ENCODE results near the gene RPGRIP1. TPM values are rescaled to one million over a fixed set of nuclear protein-coding genes. Genes with fewer than 3 reads are reported as not detected.

RPGRIP1 gene
- total and polyA plus RNA-seq, 9 of the 15 experiments (the other 6 are each of a cell fraction or from before 2014, with no cell fraction given): 0.47 to 0.95 (median 0.65) TPM; not detected in 1

- BruUV-seq (replicated peaks): no TSS peak
- TF ChIP-seq ETV1 (tag; conservative IDR thresholded peaks at IDR 0.05; ENCODE audit: low read depth) (no peak), U2AF1 (optimal IDR thresholded peaks at IDR 0.05; ENCODE audit: low read depth, low read length) (no peak), ZNF75A (CRISPR knock-in tag; IDR thresholded peaks at IDR 0.05) (no peak), ZNF239 (CRISPR knock-in tag; IDR thresholded peaks at IDR 0.05) (no peak)
- no peaks in the 10 kb centered on the region for H3K79me2 ChIP-seq (ENCODE audit: control insufficient read depth, insufficient read depth, low read length)
- no peaks in the 10 kb centered on the region for H3K9me1 ChIP-seq (ENCODE audit: control insufficient read depth, insufficient read depth, low read length)
- POLR2A ChIA-PET: interaction anchor here (0.6 kb wide), 1 partner anchor 1914 kb away, joined by 6 read pairs; no protein-coding TSS in a partner anchor
- CTCF ChIA-PET (ENCODE audit: low intra/inter-chr PET ratio): no interaction called here
- 66% methylated on average over 12 of the region's 12 CpGs for WGBS (ENCODE audit: insufficient coverage, low coverage, missing lambda C conversion rate)
- no peak overlapping the region for H3K4me3 ChIP-seq
- no peak for ATAC-seq
- no peak overlapping the region; a peak in 1 of 4 replicates for H3K9ac ChIP-seq (ENCODE audit: insufficient read depth in 1 of 2, low read depth in 2 of 2, low read length in 2 of 2)
- intact Hi-C loops (cut with micrococcal nuclease) (no loop called here), in situ Hi-C loops (cut with MboI) (no loop called here)
- no peaks in the 10 kb centered on the region for H3K9me3 ChIP-seq (replicated peaks; ENCODE audit: control insufficient read depth, insufficient read depth, low read depth, low read length)
- H3K4me2 ChIP-seq (ENCODE audit: insufficient read depth, low read length): no peak overlapping the region
- no peak overlapping the region for H3K27ac ChIP-seq (ENCODE audit: extremely low read depth, low read depth, low read length)
- H3K36me3 ChIP-seq (ENCODE audit: control insufficient read depth, insufficient read depth, low read length): no peaks in the 10 kb centered on the region
- DNase-seq (ENCODE audit: extremely low read depth in 1 of 4, low spot score in 3 of 4): no peak
- no peaks in the 10 kb centered on the region for H4K20me1 ChIP-seq (replicated peaks; ENCODE audit: control insufficient read depth, insufficient read depth, low read length)
- peaks cover 0 to 7% of the 10 kb centered on the region in 2 experiments; a peak in 3 of 5 replicates for H3K4me1 ChIP-seq (replicated peaks in 1 of 2; ENCODE audit: control insufficient read depth in 2 of 2, insufficient read depth in 2 of 2, low read length in 2 of 2)
- no peak for FAIRE-seq
- H2AFZ ChIP-seq (ENCODE audit: low read depth, low read length): no peak overlapping the region
- no peaks in the 10 kb centered on the region for H3K27me3 ChIP-seq (ENCODE audit: control insufficient read depth in 2 of 2, insufficient read depth in 2 of 2, low read length in 2 of 2)
Measured at GRCh38 chr14:21313512-21313911, 33.6 kb downstream of the RPGRIP1 start.

- no peaks in the 10 kb centered on the region for H3K36me3 ChIP-seq (ENCODE audit: control insufficient read depth, insufficient read depth, low read length)
- H3K27me3 ChIP-seq (ENCODE audit: control insufficient read depth in 2 of 2, insufficient read depth in 2 of 2, low read length in 2 of 2): no peaks in the 10 kb centered on the region
- no peaks in the 10 kb centered on the region for H3K9me1 ChIP-seq (ENCODE audit: control insufficient read depth, insufficient read depth, low read length)
- H2AFZ ChIP-seq (ENCODE audit: low read depth, low read length): peak overlapping the region; percentile 63; the same call in 1 of the 2 replicates
- intact Hi-C loops (cut with micrococcal nuclease): no loop called here
- WGBS (ENCODE audit: insufficient coverage, low coverage, missing lambda C conversion rate): 7% methylated on average over 3 of the region's 3 CpGs
- in situ Hi-C loops (cut with MboI): no loop called here
- BruUV-seq (replicated peaks): no TSS peak
- DNase-seq (ENCODE audit: extremely low read depth in 1 of 4, low spot score in 3 of 4) (peak in 1 of 4 experiments; percentile 26), FAIRE-seq (no peak), ATAC-seq (peak; percentile 53)
- H3K4me2 ChIP-seq (ENCODE audit: insufficient read depth, low read length): no peak overlapping the region
- H3K27ac ChIP-seq (ENCODE audit: extremely low read depth, low read depth, low read length): no peak overlapping the region
- H3K4me1 ChIP-seq (replicated peaks in 1 of 2; ENCODE audit: control insufficient read depth in 2 of 2, insufficient read depth in 2 of 2, low read length in 2 of 2): peaks cover 0 to 13% of the 10 kb centered on the region in 2 experiments; a peak in 3 of 5 replicates
- CTCF ChIA-PET (ENCODE audit: low intra/inter-chr PET ratio): no interaction called here
- H4K20me1 ChIP-seq (replicated peaks; ENCODE audit: control insufficient read depth, insufficient read depth, low read length): no peaks in the 10 kb centered on the region
- no peaks in the 10 kb centered on the region for H3K9me3 ChIP-seq (replicated peaks; ENCODE audit: control insufficient read depth, insufficient read depth, low read depth, low read length)
- H3K79me2 ChIP-seq (ENCODE audit: control insufficient read depth, insufficient read depth, low read length): no peaks in the 10 kb centered on the region
- no peak overlapping the region for H3K9ac ChIP-seq (ENCODE audit: insufficient read depth in 1 of 2, low read depth in 2 of 2, low read length in 2 of 2)
- POLR2A ChIA-PET: interaction anchor here (0.6 to 1.3 kb wide), 3 partner anchors 8 to 50 kb away, joined by 3 to 5 read pairs (median 4); no protein-coding TSS in a partner anchor
- H3K4me3 ChIP-seq: no peak overlapping the region
- TF ChIP-seq, protein P1, sequence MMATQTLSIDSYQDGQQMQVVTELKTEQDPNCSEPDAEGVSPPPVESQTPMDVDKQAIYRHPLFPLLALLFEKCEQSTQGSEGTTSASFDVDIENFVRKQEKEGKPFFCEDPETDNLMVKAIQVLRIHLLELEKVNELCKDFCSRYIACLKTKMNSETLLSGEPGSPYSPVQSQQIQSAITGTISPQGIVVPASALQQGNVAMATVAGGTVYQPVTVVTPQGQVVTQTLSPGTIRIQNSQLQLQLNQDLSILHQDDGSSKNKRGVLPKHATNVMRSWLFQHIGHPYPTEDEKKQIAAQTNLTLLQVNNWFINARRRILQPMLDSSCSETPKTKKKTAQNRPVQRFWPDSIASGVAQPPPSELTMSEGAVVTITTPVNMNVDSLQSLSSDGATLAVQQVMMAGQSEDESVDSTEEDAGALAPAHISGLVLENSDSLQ (IDR thresholded peaks at IDR 0.05): peak; percentile 21; the same call in 1 of the 2 replicates
- TF ChIP-seq BRCA1 (IDR thresholded peaks at IDR 0.05) (no peak), BRCA1 (CRISPR knock-in tag; IDR thresholded peaks at IDR 0.05) (no peak), TBP (optimal IDR thresholded peaks at IDR 0.05; ENCODE audit: low read depth, low read length) (peak; percentile 12), CBFB (CRISPR knock-in tag; IDR thresholded peaks at IDR 0.05) (no peak), ZNF57 (CRISPR knock-in tag; IDR thresholded peaks at IDR 0.05) (no peak), CREB3 (tag; conservative IDR thresholded peaks at IDR 0.05; ENCODE audit: low read depth) (no peak), SPI1 (IDR thresholded peaks at IDR 0.05; ENCODE audit: borderline replicate concordance, low read depth, low read length) (0 out of 2 replicates have a peak, but pooled peaks have one; percentile 19)
- TF ChIP-seq, protein P2, sequence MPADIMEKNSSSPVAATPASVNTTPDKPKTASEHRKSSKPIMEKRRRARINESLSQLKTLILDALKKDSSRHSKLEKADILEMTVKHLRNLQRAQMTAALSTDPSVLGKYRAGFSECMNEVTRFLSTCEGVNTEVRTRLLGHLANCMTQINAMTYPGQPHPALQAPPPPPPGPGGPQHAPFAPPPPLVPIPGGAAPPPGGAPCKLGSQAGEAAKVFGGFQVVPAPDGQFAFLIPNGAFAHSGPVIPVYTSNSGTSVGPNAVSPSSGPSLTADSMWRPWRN (IDR thresholded peaks at IDR 0.05; ENCODE audit: low read depth): no peak
Measured at GRCh38 chr14:21317398-21317797, 37.5 kb downstream of the RPGRIP1 start.
